A549 treated with RU486 at 1 μM for 4 hours (cell line): ENCODE results near the gene S100A7A. TPM values are rescaled to one million over a fixed set of nuclear protein-coding genes. Genes with fewer than 3 reads are reported as not detected.

Experiments
- total RNA-seq: library from RNA; stranded (reverse); fragments of 200-300 nt; extraction: Qiagen RNA extraction; gene quantifications from 5 replicates; pipeline ENCODE4 v1.2.3, GENCODE V29; 2022; ENCODE audit warnings: low read depth

Gene S100A7A
- total RNA-seq = not detected in 5 replicates

DNA sequence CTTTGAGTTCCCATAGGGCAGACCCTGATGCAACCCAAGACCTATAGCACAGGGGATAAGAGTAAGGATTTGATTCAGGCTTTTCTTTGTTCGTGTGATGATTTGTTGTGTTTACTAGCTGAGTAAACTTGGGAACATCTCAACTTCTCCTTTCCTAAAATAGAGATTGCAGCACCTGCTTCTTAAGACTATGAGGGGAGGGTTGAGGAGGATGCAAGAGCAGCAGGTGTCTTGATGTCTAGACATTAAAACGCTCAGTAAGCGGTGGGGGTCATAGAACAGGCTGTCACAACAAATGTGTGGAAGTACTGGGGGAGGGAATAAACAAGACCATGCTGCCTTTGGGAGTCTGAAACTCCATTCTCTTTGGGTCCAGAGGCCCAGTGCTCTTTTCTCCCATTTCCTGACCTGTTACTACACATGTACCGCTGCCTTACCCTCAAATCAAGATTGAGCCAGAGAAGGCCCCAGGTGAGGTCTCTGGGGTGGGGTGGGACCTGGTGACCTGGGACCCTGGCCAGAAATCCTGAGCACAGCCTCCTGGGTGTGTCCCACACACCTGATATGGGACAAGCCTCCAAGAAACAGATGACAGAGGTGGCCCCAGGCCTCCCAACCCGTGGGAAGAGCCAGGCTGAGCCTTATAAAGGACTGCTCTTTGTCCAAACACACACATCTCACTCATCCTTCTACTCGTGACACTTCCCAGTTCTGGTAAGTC lies at the start of gene S100A7A:
S100A7A (plus strand) TSS at position 671 of the 721 bp plus-strand sequence. CDS start 1,563 bp downstream, outside the sequence.

DNA sequence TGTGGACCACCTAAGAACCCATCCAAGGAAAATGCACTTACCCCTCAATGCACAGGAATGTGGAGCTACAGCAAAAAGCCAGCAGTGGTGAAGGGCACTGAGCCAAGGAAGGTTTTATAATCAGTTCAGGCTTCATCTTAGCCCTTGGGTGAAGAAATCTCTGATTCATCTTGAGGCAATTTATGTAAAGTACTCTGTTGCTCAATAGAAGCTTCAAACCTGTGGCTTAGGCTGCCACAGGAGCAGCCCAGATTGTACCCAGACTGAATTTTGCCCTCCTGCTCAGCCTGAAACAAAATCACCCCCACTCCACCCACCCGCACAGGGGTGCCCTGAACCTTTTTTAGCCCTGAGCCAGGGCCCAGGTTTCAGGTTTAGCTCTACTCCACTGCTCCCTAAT lies 40.8 kb upstream of the S100A7A start, which contains the start of gene S100A12:
S100A12 (minus strand) TSS at position 111 of the 400 bp plus-strand sequence. CDS start 1,029 bp downstream, outside the sequence.

DNA sequence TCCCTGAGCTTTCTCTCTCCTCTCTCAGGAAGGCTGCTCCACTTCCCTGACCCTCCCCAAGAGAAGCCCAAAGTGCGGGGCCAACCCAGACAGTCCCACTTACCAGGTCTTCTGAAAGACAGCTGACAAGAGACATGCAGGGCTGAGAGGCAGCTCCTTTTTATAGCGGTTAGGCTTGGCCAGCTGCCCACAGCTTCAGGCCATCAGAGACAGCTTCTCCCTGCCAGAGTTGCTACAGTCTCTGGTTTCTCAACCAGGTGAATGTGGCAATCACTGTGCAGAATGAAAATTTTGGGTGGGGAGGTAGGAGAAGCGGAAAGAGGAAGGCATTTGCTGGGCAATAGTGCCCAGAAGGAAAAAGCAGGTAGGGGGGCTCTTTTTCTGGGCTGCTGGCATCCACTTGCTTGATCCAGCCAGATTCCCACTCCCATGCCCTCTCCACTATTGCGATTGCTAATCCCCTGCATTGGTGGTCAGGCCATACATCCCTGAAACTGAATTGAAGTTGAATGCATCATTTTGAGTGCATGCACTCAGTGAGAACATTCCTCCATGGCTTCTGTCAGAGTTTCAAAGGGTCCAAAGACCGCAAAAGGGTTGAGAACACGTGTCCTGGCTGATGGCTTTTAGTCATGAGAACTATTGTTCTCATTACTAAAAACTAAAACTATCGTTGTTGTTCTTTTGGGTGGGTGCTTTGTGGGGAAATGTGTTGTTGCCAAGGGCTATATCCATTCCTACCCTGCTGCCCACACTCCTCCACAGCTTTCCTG lies 25.2 kb upstream of the S100A7A start, which contains the start of gene S100A8:
S100A8 (minus strand) TSS at position 136 of the 773 bp plus-strand sequence. CDS start 538 bp downstream, outside the sequence.

DNA sequence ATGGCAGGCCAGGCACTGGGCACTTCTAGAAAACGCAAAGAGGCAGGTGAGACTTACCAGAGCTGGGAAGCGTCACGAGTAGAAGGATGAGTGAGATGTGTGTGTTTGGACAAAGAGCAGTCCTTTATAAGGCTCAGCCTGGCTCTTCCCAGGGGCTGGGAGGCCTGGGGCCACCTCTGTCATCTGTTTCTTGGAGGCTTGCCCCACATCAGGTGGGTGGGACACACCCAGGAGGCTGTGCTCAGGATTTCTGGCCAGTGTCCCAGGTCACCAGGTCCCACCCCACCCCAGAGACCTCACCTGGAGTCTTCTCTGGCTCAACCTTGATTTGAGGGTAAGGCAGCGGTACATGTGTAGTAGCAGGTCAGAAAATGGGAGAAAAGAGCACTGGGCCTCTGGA lies 44.2 kb downstream of the S100A7A start, which contains the start of gene S100A7:
S100A7 (minus strand) TSS at position 101 of the 400 bp plus-strand sequence. CDS start 1,638 bp downstream, outside the sequence.

Other genes with a start within 250 kb of the S100A7A start
- gene LELP1, start 213.1 kb upstream of the S100A7A start, total RNA-seq = not detected in 5 replicates
- not detected in 5 replicates for gene PRR9, start 198.9 kb upstream of the S100A7A start, total RNA-seq
- gene LORICRIN, start 156.8 kb upstream of the S100A7A start, total RNA-seq = not detected in 5 replicates
- gene PGLYRP3, start 103.6 kb upstream of the S100A7A start, total RNA-seq = not detected in 5 replicates
- not detected in 5 replicates for gene PGLYRP4, start 67.7 kb upstream of the S100A7A start, total RNA-seq
- 0.38 to 2.0 TPM (median 1.1 TPM) in 5 replicates for gene S100A9, start 58.7 kb upstream of the S100A7A start, total RNA-seq
- gene S100A12, start 40.9 kb upstream of the S100A7A start, total RNA-seq = not detected in 5 replicates
- gene S100A8, start 25.4 kb upstream of the S100A7A start, total RNA-seq = not detected in 5 replicates
- gene S100A7, start 44.1 kb downstream of the S100A7A start, total RNA-seq = not detected in 5 replicates
- 3,071 to 3,604 TPM (median 3,274 TPM) in 5 replicates for gene S100A6, start 119.5 kb downstream of the S100A7A start, total RNA-seq
- 0.42 to 1.1 TPM (median 0.57 TPM) in 5 replicates for gene S100A5, start 124.4 kb downstream of the S100A7A start, total RNA-seq
- gene S100A4, start 129.3 kb downstream of the S100A7A start, total RNA-seq = 1,522 to 1,903 TPM (median 1,710 TPM) in 5 replicates
- 85.7 to 107 TPM (median 98.6 TPM) in 5 replicates for gene S100A3, start 132.7 kb downstream of the S100A7A start, total RNA-seq
- gene S100A2, start 149.3 kb downstream of the S100A7A start, total RNA-seq = 17.0 to 31.3 TPM (median 24.8 TPM) in 5 replicates
- gene S100A16, start 196.6 kb downstream of the S100A7A start, total RNA-seq = 415 to 520 TPM (median 478 TPM) in 5 replicates
- gene S100A14, start 199.8 kb downstream of the S100A7A start, total RNA-seq = 0.28 to 0.73 TPM (median 0.45 TPM) in 5 replicates
- 153 to 185 TPM (median 171 TPM) in 5 replicates for gene S100A13, start 211.0 kb downstream of the S100A7A start, total RNA-seq
- gene S100A1, start 211.9 kb downstream of the S100A7A start, total RNA-seq = 0.48 to 1.1 TPM (median 0.76 TPM) in 4 of 5 replicates, not detected in the other
- gene CHTOP, start 217.5 kb downstream of the S100A7A start, total RNA-seq = 66.4 to 82.5 TPM (median 76.1 TPM) in 5 replicates
- 53.9 to 63.9 TPM (median 56.8 TPM) in 5 replicates for gene SNAPIN, start 242.2 kb downstream of the S100A7A start, total RNA-seq